ENCODE measurements around the gene NOSIP.

Gene NOSIP

GRCh38 chr19:49574206-49574755 is 6.1 kb downstream of the NOSIP start:
- in situ Hi-C loops (cut with HindIII; ENCODE audit: low sequenced_read_pairs), result loop anchor here (5.0 kb wide), 1 partner anchor 68 kb away; the partner anchor contains the start of genes RRAS and SCAF1

- in situ Hi-C loops (cut with HindIII; ENCODE audit: low sequenced_read_pairs), result loop anchor here (5.0 kb wide), 1 partner anchor 69 kb away; the partner anchor contains the start of genes RRAS and SCAF1
Observed at GRCh38 chr19:49573425-49573824, 6.9 kb downstream of the NOSIP start.

DNA sequence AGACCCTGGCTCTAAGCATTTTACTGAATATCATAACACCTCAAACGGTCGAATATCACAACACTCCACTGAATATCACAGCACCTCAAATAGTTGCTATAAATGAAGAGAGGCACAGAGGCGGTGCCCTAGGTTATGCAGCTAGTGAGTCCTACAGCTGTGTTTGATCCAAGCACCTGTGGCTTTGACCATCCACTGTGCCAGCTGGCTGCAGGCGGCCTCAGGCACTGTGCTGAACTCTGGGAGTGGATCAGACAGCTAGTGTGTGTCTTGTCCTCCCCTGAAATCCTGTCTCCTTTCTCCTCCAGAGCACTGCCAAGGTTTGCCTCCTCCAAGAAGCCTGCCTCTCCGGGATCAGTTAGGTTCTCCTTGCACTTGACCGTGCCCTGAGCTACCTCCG is 7.3 kb downstream of the NOSIP start:
- in situ Hi-C loops (cut with HindIII; ENCODE audit: low sequenced_read_pairs), result loop anchor here (5.0 kb wide), 1 partner anchor 69 kb away; the partner anchor contains the start of genes RRAS and SCAF1

DNA sequence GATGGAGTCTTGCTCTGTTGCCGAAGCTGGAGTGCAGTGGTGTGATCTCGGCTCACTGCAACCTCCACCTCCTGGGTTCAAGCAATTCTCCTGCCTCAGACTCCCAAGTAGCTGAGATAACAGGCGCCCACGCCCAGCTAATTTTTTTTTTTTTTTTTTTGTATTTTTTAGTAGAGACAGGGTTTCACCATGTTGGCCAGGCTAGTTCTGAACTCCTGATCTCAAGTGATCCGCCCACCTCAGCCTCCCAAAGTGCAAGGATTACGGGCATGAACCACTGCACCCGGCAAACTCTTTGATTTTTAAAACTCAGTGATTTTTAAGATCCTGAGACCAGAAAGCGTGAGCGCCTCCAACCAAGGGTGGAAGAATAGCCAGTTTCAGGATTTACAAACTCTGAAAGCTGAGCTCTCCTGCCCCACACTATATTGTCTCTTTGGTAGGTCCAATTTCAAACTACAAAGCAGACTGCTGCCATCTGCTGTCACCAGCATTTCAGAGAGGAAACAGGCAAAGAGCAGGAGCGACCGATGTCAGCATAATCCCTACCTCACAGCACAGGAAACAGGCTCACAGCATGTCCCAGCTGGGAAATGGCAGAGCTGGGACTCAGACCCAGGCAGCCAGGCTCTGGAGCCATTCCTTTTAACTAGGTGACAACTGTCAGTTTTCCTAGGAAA is 9.2 kb downstream of the NOSIP start:
- in situ Hi-C loops (cut with HindIII; ENCODE audit: low sequenced_read_pairs), result loop anchor here (5.0 kb wide), 1 partner anchor 71 kb away; the partner anchor contains the start of genes RRAS and SCAF1

DNA sequence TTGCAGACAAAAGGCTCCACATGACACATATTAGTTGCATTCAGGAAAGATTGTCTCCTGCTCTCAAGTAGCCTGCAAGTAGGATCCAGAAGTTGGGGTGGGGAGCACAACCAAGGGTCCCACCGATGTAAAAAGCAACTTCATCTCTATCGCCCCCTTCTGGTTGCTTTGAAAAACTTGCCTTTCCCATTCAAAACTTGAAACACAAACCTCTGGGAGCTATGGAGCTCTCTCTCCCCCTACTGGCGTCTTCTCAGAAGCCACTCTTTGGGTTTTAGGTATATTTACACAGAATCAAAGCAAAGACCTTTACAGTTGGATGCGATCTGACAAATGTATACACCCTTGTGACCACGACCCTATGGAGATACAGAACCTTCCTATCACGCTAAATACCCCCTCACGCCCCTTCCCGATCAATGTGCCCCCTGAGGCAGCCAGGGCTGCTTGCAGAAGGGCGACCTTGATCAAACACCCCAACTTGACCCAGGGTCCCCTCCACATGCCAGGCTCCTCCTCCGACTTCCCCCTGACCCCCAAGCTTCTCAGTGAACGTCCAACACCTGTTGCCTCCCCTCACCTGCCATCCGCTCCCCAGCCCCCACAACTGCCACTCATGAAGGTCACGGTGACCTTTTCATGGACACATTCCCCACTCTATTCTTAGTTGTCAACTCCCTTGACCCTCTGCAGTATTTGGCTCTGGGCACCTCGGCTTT is 10.1 kb downstream of the NOSIP start:
- in situ Hi-C loops (cut with HindIII; ENCODE audit: low sequenced_read_pairs), result loop anchor here (5.0 kb wide), 1 partner anchor 72 kb away; the partner anchor contains the start of genes RRAS and SCAF1

- in situ Hi-C loops (cut with HindIII; ENCODE audit: low sequenced_read_pairs), result no loop called here
Observed at GRCh38 chr19:49567861-49568441, 12.4 kb downstream of the NOSIP start.

DNA sequence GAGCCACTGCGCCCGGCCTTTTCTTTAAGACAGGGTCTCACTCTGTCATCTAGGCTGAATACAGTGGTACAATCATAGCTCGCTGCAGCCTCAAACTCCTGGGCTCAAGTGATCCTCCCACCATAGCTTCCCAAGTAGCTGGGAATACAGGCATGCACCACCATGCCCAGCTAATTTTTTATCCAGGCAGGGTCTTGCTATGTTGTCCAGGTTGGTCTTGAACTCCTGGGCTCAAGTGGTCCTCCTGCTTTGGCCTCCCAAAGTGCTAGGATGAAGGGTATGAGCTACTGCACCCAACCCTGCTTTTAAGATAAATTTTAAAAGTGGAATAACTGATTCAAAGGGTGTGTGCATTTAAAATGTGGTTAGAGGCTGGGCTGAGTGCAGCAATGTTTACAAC is 14.1 kb downstream of the NOSIP start:
- in situ Hi-C loops (cut with HindIII; ENCODE audit: low sequenced_read_pairs), result no loop called here

DNA sequence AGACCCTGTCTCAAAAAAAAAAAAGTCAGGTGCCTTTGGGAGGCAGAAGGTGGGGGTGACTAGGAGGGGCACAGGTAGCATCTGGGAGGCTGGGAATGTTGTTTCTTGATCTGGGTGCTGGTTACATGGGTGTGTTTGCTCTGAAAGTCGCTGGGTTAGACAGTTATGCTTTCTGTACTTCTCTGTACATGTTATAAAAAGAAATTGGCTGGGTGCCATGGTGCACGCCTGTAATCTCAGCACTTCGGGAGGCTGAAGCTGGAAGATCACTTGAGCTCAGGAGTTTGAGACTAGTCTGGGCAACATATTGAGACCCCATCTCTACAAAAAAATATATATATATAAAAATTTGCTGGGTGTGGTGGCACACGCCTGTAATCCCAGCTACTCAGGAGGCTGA is 15.1 kb downstream of the NOSIP start:
- in situ Hi-C loops (cut with HindIII; ENCODE audit: low sequenced_read_pairs), result no loop called here

GRCh38 chr19:49564616-49565045 is 15.7 kb downstream of the NOSIP start:
- in situ Hi-C loops (cut with HindIII; ENCODE audit: low sequenced_read_pairs), result loop anchor here (5.0 kb wide), 1 partner anchor 52 kb away; the partner anchor contains the start of gene FCGRT

- in situ Hi-C loops (cut with HindIII; ENCODE audit: low sequenced_read_pairs), result loop anchor here (5.0 kb wide), 1 partner anchor 48 kb away; the partner anchor contains the start of gene FCGRT
Observed at GRCh38 chr19:49560358-49560900, 19.9 kb downstream of the NOSIP start.

DNA sequence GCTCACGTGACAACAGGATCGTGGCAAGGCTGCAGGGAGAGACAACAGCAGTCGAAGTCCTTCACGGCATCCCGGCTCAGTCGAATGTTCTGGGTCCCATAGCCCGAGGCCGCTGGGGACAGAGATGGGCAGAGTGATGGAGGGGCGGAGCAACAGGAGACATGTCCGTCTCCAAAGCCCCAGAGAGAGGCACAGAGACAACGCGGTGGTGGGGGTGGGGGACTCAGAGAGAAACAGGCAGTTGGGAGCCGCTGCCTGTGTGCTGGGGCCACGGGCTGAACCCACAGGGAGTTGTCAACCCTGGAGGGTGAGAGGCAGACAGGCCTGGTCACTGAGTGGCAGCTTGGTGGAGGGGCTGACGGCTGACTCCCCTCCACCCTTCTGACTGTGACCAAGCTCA is 20.4 kb downstream of the NOSIP start:
- in situ Hi-C loops (cut with HindIII; ENCODE audit: low sequenced_read_pairs), result loop anchor here (5.0 kb wide), 1 partner anchor 48 kb away; the partner anchor contains the start of gene FCGRT

DNA sequence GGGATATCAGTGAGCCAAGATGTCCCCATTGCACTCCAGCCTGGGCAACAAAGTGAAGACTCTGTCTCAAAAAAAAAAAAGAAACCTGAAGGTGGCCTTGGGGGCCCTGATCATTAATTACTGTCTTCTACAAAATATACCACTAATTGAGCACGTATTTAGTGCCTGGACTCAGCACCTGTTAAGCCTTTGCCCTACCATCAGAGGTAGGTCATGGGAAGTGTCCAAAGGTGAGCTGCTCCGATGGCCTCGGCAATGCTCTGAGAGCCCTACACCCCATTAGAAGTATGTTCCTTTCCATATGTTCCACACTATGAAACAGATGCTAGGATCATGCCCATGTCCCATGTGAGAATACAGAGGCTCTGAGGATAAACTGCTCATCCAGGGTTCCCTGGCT is 20.9 kb downstream of the NOSIP start:
- in situ Hi-C loops (cut with HindIII; ENCODE audit: low sequenced_read_pairs), result no loop called here

- in situ Hi-C loops (cut with HindIII; ENCODE audit: low sequenced_read_pairs), result no loop called here
Observed at GRCh38 chr19:49558591-49558990, 21.8 kb downstream of the NOSIP start.

- in situ Hi-C loops (cut with HindIII; ENCODE audit: low sequenced_read_pairs), result no loop called here
Observed at GRCh38 chr19:49557641-49558325, 22.6 kb downstream of the NOSIP start.

DNA sequence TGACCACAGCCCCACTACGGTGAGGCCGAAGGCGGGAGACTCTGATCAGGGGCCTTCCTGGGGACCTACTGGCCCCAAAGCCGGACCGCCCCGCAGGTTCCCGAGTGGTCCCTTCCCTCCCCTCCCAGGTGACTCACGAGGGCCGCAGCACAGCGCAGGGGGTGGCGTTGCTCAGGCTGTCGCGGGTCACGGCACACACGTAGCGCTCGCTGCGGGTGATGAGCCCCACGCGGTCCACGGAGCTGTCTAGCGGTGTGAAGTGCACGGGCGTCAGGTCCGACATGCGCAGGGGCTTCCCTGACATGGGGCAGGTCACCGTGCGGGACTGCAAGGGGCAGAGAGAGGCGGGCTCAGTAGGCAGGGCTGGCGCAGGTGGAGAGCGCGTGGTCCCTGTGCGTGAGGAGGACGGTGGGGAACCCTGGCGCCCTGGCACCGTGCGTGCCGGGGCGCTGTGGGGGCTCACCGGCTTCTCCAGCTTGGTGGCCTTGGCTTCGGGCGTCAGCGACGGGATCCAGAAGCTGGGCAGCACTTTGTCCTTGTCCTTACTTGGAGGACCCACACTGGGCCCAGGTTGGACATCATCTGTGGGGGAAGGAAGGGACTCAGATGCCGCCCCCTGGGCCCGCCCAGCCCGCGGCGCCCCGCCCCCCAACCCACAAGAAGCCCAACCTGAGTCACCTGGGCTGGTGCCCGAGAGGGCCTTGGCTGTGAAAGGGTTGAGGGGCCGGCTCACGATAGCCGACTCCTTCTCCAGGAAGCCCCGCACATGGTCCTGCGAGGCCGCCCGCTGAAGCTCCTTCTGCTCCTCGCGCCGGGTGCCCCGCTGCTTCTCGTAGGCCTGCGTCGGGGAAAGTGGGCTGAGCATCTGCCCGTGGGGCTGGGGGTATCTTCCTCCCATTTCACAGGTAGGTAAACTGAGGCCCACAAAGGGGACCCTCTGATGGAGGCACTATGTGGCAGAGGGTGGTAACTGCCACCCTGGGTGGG is 23.7 kb downstream of the NOSIP start:
- in situ Hi-C loops (cut with HindIII; ENCODE audit: low sequenced_read_pairs), result no loop called here

- in situ Hi-C loops (cut with HindIII; ENCODE audit: low sequenced_read_pairs), result no loop called here
Observed at GRCh38 chr19:49555600-49556411, 24.6 kb downstream of the NOSIP start.

DNA sequence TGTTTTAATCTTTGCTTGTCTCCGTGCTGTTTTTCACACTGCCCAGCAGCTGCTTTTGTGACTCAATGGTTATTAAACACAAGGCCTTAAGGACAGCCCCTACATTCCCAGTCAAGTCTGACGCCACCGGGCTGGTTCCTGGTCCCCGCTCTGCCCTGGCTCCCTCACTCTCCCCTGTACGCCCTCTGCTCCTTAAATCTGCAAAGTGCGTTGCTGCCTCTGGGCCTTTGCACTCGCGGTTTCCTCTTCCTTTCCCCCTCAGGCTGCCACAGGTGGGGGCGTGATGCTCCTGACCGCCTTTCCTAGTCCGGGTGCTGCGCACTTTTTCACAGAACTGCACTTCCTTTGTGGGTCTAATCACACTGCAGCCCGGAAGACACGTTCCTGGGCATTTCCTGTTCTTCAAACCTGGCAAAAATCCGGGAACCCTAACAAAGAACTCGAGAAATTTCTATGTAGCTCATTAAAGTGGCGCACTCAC is 25.6 kb downstream of the NOSIP start:
- in situ Hi-C loops (cut with HindIII; ENCODE audit: low sequenced_read_pairs), result no loop called here
